SJCRH30 (cell line): Measurements from ENCODE around the gene GRID1. TPM values are rescaled to one million over a fixed set of nuclear protein-coding genes. Genes with fewer than 3 reads are reported as not detected.

Source experiments
- DNase-seq, 2 experiments: peaks; one replicate each; pipeline ENCODE4 v3.0.0-alpha.2; 2015 to 2020
- H3K27ac ChIP-seq: fragments of 250-450 bp; sonication (Bioruptor Pico); 2 replicates; pipeline ENCODE4 v1.5.1; 2020; ENCODE audit warnings: mild to moderate bottlenecking, moderate library complexity
- H3K27me3 ChIP-seq: fragments of 250-450 bp; sonication (Bioruptor Pico); 2 replicates; pipeline ENCODE4 v1.5.1; 2020; ENCODE audit warnings: mild to moderate bottlenecking, moderate library complexity
- H3K36me3 ChIP-seq: fragments of 250-450 bp; sonication (Bioruptor Pico); 2 replicates; pipeline ENCODE4 v1.5.1; 2020; ENCODE audit warnings: mild to moderate bottlenecking, moderate library complexity
- H3K4me1 ChIP-seq: fragments of 250-450 bp; sonication (Bioruptor Pico); 2 replicates; pipeline ENCODE4 v1.5.1; 2020; ENCODE audit warnings: mild to moderate bottlenecking, moderate library complexity
- H3K4me3 ChIP-seq: fragments of 250-450 bp; sonication (Bioruptor Pico); 2 replicates; pipeline ENCODE4 v1.5.1; 2020; ENCODE audit warnings: mild to moderate bottlenecking, moderate library complexity
- H3K9me3 ChIP-seq: fragments of 250-450 bp; sonication (Bioruptor Pico); replicated peaks from 2 replicates; pipeline ENCODE4 v1.5.1; 2020; ENCODE audit warnings: mild to moderate bottlenecking, moderate library complexity
- total RNA-seq: library from RNA; depleted of rRNA; stranded (reverse); fragments of >200 nt; shearing (Covaris generic); gene quantifications from 2 replicates; pipeline ENCODE4 v1.2.3, GENCODE V29; 2014

The GRID1 gene
- total RNA-seq, 1 experiment from 2014 or later: not detected

- no peaks in the 10 kb centered on the region for H3K27me3 ChIP-seq
- no peak overlapping the region for H3K27ac ChIP-seq
- no peak for DNase-seq
- H3K4me1 ChIP-seq: no peaks in the 10 kb centered on the region
- no peak overlapping the region for H3K4me3 ChIP-seq
- H3K36me3 ChIP-seq: no peaks in the 10 kb centered on the region
- no peaks in the 10 kb centered on the region for H3K9me3 ChIP-seq
Measured at GRCh38 chr10:86198271-86198670, 168.3 kb downstream of the GRID1 start.

DNA sequence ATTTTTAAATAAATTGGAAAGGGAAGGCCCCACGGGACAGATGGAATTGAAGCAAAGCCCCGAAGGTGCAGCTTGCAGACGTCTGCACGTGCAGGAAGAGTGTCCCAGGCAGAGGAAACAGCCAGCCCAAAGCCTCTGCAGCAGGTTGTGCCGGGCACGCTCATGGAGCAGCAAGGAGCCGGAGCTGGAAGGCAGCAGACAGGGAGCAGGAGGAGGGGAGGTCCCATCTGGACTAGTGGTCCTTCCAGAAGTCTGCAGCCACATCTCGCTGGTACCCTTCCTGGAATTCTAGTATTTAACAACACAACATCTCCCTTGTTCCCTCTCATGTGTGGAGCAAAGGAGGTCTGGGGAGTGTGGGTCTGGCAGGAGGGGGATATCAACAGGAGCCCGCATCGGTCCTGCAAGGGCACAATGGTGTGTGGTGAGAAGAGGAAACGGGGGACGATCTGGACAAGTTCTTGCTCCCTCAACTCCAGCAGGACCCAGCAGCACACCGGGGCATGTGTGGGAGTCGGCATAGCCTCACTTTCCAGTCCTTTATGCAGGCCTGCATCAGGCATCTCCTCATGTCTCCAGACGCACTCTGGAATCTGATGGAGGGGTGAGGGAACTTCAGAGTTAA is 169.3 kb downstream of the GRID1 start:
- DNase-seq: no peak
- Histone ChIP-seq H3K9me3 (no peaks in the 10 kb centered on the region), H3K27ac (no peak overlapping the region), H3K36me3 (no peaks in the 10 kb centered on the region), H3K4me1 (no peaks in the 10 kb centered on the region), H3K27me3 (no peaks in the 10 kb centered on the region), H3K4me3 (no peak overlapping the region)

DNA sequence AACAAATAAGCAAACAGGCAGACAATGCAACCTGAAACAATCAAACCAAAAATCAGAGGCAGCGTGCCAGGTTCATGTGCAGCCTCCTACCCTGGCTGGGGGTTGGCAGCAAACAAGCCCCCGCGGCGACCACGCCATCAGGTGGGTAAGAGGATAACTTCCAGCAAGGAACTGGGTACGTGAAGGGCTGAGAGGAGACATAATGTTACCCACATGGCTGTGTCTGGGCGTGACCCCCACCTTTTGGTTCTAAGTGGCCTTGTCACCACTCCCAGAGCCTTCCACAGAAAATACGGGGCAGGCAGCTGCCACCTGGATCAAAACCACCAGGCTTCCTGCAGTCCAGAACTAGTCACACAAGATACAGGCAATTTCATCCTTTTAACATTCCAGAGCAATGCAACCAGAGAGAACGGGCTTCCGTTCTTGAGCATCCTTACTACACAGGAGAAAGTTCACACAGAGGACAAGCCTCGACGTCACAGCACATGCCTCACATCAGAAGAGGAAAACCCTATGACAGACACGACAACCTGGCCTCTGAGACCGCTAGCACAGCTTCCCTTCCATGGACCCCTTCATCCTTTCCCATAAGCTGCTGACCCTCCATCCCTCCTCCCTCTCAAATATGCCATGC is 171.0 kb downstream of the GRID1 start:
- H3K9me3 ChIP-seq: no peaks in the 10 kb centered on the region
- H3K36me3 ChIP-seq: no peaks in the 10 kb centered on the region
- H3K27me3 ChIP-seq: no peaks in the 10 kb centered on the region
- no peaks in the 10 kb centered on the region for H3K4me1 ChIP-seq
- DNase-seq: no peak
- no peak overlapping the region for H3K4me3 ChIP-seq
- no peak overlapping the region for H3K27ac ChIP-seq

GRCh38 chr10:86194684-86195083 is 171.9 kb downstream of the GRID1 start:
- H3K27ac ChIP-seq: no peak overlapping the region
- no peaks in the 10 kb centered on the region for H3K27me3 ChIP-seq
- H3K36me3 ChIP-seq: no peaks in the 10 kb centered on the region
- no peaks in the 10 kb centered on the region for H3K4me1 ChIP-seq
- no peak overlapping the region for H3K4me3 ChIP-seq
- no peak for DNase-seq
- no peaks in the 10 kb centered on the region for H3K9me3 ChIP-seq

GRCh38 chr10:86193841-86194240 is 172.8 kb downstream of the GRID1 start:
- Histone ChIP-seq H3K4me1 (no peaks in the 10 kb centered on the region), H3K36me3 (no peaks in the 10 kb centered on the region), H3K4me3 (no peak overlapping the region), H3K9me3 (no peaks in the 10 kb centered on the region), H3K27me3 (no peaks in the 10 kb centered on the region), H3K27ac (no peak overlapping the region)
- DNase-seq: no peak

GRCh38 chr10:86192691-86193090 is 173.9 kb downstream of the GRID1 start:
- Histone ChIP-seq H3K4me3 (no peak overlapping the region), H3K27ac (no peak overlapping the region), H3K36me3 (no peaks in the 10 kb centered on the region), H3K9me3 (no peaks in the 10 kb centered on the region), H3K27me3 (no peaks in the 10 kb centered on the region), H3K4me1 (no peaks in the 10 kb centered on the region)
- DNase-seq: no peak

- DNase-seq: no peak
- no peaks in the 10 kb centered on the region for H3K27me3 ChIP-seq
- H3K27ac ChIP-seq: no peak overlapping the region
- H3K36me3 ChIP-seq: no peaks in the 10 kb centered on the region
- no peak overlapping the region for H3K4me3 ChIP-seq
- H3K4me1 ChIP-seq: no peaks in the 10 kb centered on the region
- H3K9me3 ChIP-seq: no peaks in the 10 kb centered on the region
Measured at GRCh38 chr10:86192147-86192546, 174.4 kb downstream of the GRID1 start.

GRCh38 chr10:86191686-86192085 is 174.9 kb downstream of the GRID1 start:
- H3K4me1 ChIP-seq: no peaks in the 10 kb centered on the region
- H3K36me3 ChIP-seq: no peaks in the 10 kb centered on the region
- H3K27ac ChIP-seq: no peak overlapping the region
- H3K27me3 ChIP-seq: no peaks in the 10 kb centered on the region
- H3K4me3 ChIP-seq: no peak overlapping the region
- no peaks in the 10 kb centered on the region for H3K9me3 ChIP-seq
- no peak for DNase-seq

- H3K27me3 ChIP-seq: no peaks in the 10 kb centered on the region
- no peaks in the 10 kb centered on the region for H3K36me3 ChIP-seq
- no peak overlapping the region for H3K27ac ChIP-seq
- H3K9me3 ChIP-seq: no peaks in the 10 kb centered on the region
- no peaks in the 10 kb centered on the region for H3K4me1 ChIP-seq
- H3K4me3 ChIP-seq: no peak overlapping the region
- DNase-seq: no peak
Measured at GRCh38 chr10:86191166-86191565, 175.4 kb downstream of the GRID1 start.

GRCh38 chr10:86190291-86190690 is 176.3 kb downstream of the GRID1 start:
- no peak overlapping the region for H3K27ac ChIP-seq
- no peak for DNase-seq
- H3K4me3 ChIP-seq: no peak overlapping the region
- no peaks in the 10 kb centered on the region for H3K27me3 ChIP-seq
- no peaks in the 10 kb centered on the region for H3K36me3 ChIP-seq
- H3K9me3 ChIP-seq: no peaks in the 10 kb centered on the region
- H3K4me1 ChIP-seq: no peaks in the 10 kb centered on the region

DNA sequence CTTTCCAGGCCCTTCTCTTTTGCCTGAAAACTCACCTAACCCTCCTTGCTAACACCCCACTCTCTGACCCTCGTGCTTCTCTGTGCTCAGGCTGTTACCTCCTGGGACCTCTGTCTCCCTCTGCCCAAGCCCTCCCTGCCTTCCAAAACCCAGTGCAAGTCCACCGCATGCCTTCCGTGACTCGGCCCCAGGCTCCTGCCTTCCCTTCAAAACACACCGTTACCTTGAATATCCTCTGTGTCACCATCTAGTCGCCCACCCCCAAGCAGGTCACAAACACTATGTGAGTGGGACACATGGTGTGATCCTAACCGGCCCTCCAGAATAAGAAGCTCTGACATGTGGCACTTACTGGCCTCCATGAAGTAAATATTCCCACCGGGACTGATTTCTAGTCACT is 176.7 kb downstream of the GRID1 start:
- Histone ChIP-seq H3K36me3 (no peaks in the 10 kb centered on the region), H3K27me3 (no peaks in the 10 kb centered on the region), H3K9me3 (no peaks in the 10 kb centered on the region), H3K4me3 (no peak overlapping the region), H3K27ac (no peak overlapping the region), H3K4me1 (no peaks in the 10 kb centered on the region)
- no peak for DNase-seq

GRCh38 chr10:86188796-86189558 is 177.6 kb downstream of the GRID1 start:
- Histone ChIP-seq H3K9me3 (no peaks in the 10 kb centered on the region), H3K27ac (no peak overlapping the region), H3K27me3 (no peaks in the 10 kb centered on the region), H3K4me3 (no peak overlapping the region), H3K4me1 (no peaks in the 10 kb centered on the region), H3K36me3 (no peaks in the 10 kb centered on the region)
- no peak for DNase-seq

DNA sequence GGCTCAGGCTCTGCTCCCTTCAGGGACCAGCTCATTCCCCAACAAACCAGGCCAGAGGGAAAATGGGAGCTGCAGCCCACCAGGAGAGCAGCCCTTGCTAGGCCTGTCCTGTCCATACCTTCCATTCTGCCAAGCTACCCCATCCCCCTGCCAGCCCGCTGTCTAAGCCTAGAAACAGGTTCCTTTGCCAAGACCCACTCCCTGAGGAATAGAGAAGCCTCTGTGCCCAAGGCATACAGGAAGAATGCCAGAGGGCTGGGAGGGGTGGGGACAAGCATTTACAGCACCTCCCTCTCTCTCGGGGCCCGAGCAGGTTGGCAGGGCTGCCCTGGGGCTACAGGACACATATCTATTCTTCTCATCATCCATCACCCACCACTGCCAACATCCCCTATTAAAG is 178.3 kb downstream of the GRID1 start:
- no peaks in the 10 kb centered on the region for H3K27me3 ChIP-seq
- H3K36me3 ChIP-seq: no peaks in the 10 kb centered on the region
- no peak overlapping the region for H3K27ac ChIP-seq
- no peak overlapping the region for H3K4me3 ChIP-seq
- H3K4me1 ChIP-seq: no peaks in the 10 kb centered on the region
- no peak for DNase-seq
- no peaks in the 10 kb centered on the region for H3K9me3 ChIP-seq

- H3K36me3 ChIP-seq: no peaks in the 10 kb centered on the region
- no peak overlapping the region for H3K27ac ChIP-seq
- H3K27me3 ChIP-seq: no peaks in the 10 kb centered on the region
- DNase-seq: no peak
- H3K9me3 ChIP-seq: no peaks in the 10 kb centered on the region
- H3K4me3 ChIP-seq: no peak overlapping the region
- H3K4me1 ChIP-seq: no peaks in the 10 kb centered on the region
Measured at GRCh38 chr10:86187499-86188239, 178.9 kb downstream of the GRID1 start.

GRCh38 chr10:86186633-86187032 is 180.0 kb downstream of the GRID1 start:
- no peak overlapping the region for H3K4me3 ChIP-seq
- H3K9me3 ChIP-seq: no peaks in the 10 kb centered on the region
- no peaks in the 10 kb centered on the region for H3K4me1 ChIP-seq
- DNase-seq: no peak
- H3K36me3 ChIP-seq: no peaks in the 10 kb centered on the region
- H3K27ac ChIP-seq: no peak overlapping the region
- H3K27me3 ChIP-seq: no peaks in the 10 kb centered on the region
